Cortex of kidney (tissue), 1 donor: ENCODE data around the gene CHID1.

Experiments
- DNase-seq: peaks from one replicate; lab custom pipeline; 2025; lab: John Stamatoyannopoulos, UW

Gene CHID1

GRCh38 chr11:864898-865297, 45.7 kb downstream of the CHID1 start:
- no peak for DNase-seq

- no peak for DNase-seq
Measured at GRCh38 chr11:863910-864827, 46.4 kb downstream of the CHID1 start.

GRCh38 chr11:863023-863909, 47.3 kb downstream of the CHID1 start:
- DNase-seq: no peak

- DNase-seq: no peak
Measured at GRCh38 chr11:862696-863022, 48.0 kb downstream of the CHID1 start.

GRCh38 chr11:862081-862661, 48.4 kb downstream of the CHID1 start:
- no peak for DNase-seq

GRCh38 chr11:861105-861479, 49.5 kb downstream of the CHID1 start:
- DNase-seq: no peak

- DNase-seq: no peak
Measured at GRCh38 chr11:860234-861104, 50.1 kb downstream of the CHID1 start.

GRCh38 chr11:859394-860131, 51.0 kb downstream of the CHID1 start:
- no peak for DNase-seq

- no peak for DNase-seq
Measured at GRCh38 chr11:858762-859339, 51.8 kb downstream of the CHID1 start.

GRCh38 chr11:858053-858761, 52.4 kb downstream of the CHID1 start:
- no peak for DNase-seq

- no peak for DNase-seq
Measured at GRCh38 chr11:856397-856796, 54.2 kb downstream of the CHID1 start.

GRCh38 chr11:855796-856195, 54.8 kb downstream of the CHID1 start:
- DNase-seq: no peak

- DNase-seq: no peak
Measured at GRCh38 chr11:855330-855674, 55.3 kb downstream of the CHID1 start.

GRCh38 chr11:854601-855329, 55.8 kb downstream of the CHID1 start:
- no peak for DNase-seq

GRCh38 chr11:853682-854448, 56.7 kb downstream of the CHID1 start:
- DNase-seq: no peak

GRCh38 chr11:852762-853161, 57.8 kb downstream of the CHID1 start:
- no peak for DNase-seq

- no peak for DNase-seq
Measured at GRCh38 chr11:850775-851763, 59.5 kb downstream of the CHID1 start.
